GM18499 (cell line): ENCODE data around the gene SPTBN5.
"Not testable (repeated sequence)": the region's sequence is repeated elsewhere in the genome, so short reads cannot be mapped to it uniquely, and the experiment has no call there.

Experiments
- ATAC-seq: cut with Tn5 transposase; IDR thresholded peaks from one replicate; pipeline ENCODE4 v1.9.1; 2021; ENCODE audit warnings: moderate number of reproducible peaks; ENCODE audit not compliant: insufficient read depth, unreplicated experiment

SPTBN5 gene

GRCh38 chr15:41850482-41851166 is 43.2 kb downstream of the SPTBN5 start:
- ATAC-seq, result no peak

GRCh38 chr15:41849861-41850260 is 44.0 kb downstream of the SPTBN5 start:
- ATAC-seq, result no peak

- ATAC-seq, result no peak
These were observed 44.6 kb downstream of the SPTBN5 start for GRCh38 chr15:41849204-41849603.

GRCh38 chr15:41848631-41849030 is 45.2 kb downstream of the SPTBN5 start:
- no peak for ATAC-seq

- ATAC-seq, result no peak
These were observed 45.9 kb downstream of the SPTBN5 start for GRCh38 chr15:41847981-41848380.

- ATAC-seq, result no peak
These were observed 46.6 kb downstream of the SPTBN5 start for GRCh38 chr15:41847206-41847605.

- ATAC-seq, result no peak
These were observed 49.0 kb downstream of the SPTBN5 start for GRCh38 chr15:41844814-41845213.

GRCh38 chr15:41843571-41843970 is 50.3 kb downstream of the SPTBN5 start:
- ATAC-seq, result no peak

- ATAC-seq, result no peak
These were observed 51.6 kb downstream of the SPTBN5 start for GRCh38 chr15:41842229-41842628.

- no peak for ATAC-seq
These were observed 52.7 kb downstream of the SPTBN5 start for GRCh38 chr15:41841131-41841530.

- no peak for ATAC-seq
These were observed 53.2 kb downstream of the SPTBN5 start for GRCh38 chr15:41840673-41841072.

GRCh38 chr15:41839781-41840491 is 53.9 kb downstream of the SPTBN5 start:
- ATAC-seq, result no peak

GRCh38 chr15:41838400-41838897 is 55.4 kb downstream of the SPTBN5 start, which contains the start of gene PLA2G4B:
TSS of gene PLA2G4B (plus strand) at chr15:41838847. CDS start at chr15:41838914, 67 bp downstream.
- ATAC-seq, result no peak

- ATAC-seq, result no peak
These were observed 57.0 kb downstream of the SPTBN5 start for GRCh38 chr15:41836713-41837454.

GRCh38 chr15:41836073-41836472 is 57.8 kb downstream of the SPTBN5 start:
- no peak for ATAC-seq

GRCh38 chr15:41834096-41834495 is 59.8 kb downstream of the SPTBN5 start:
- no peak for ATAC-seq

GRCh38 chr15:41832875-41833274 is 61.0 kb downstream of the SPTBN5 start:
- no peak for ATAC-seq

- no peak for ATAC-seq
These were observed 61.6 kb downstream of the SPTBN5 start for GRCh38 chr15:41832208-41832607.

GRCh38 chr15:41831291-41831690 is 62.6 kb downstream of the SPTBN5 start:
- not testable (repeated sequence) for ATAC-seq

GRCh38 chr15:41829959-41830646 is 63.8 kb downstream of the SPTBN5 start:
- no peak for ATAC-seq
